Rectal smooth muscle tissue (tissue), 1 donor: Measurements from ENCODE around the gene PRKACB.

Source experiments
- H3K27ac ChIP-seq: one replicate; pipeline ENCODE4 v1.7.0; 2013; ENCODE audit warnings: low read depth, low read length, inconsistent platforms
- H3K27me3 ChIP-seq: one replicate; pipeline ENCODE4 v1.7.0; 2013; ENCODE audit warnings: low read length; ENCODE audit not compliant: control insufficient read depth, insufficient read depth
- H3K36me3 ChIP-seq: one replicate; pipeline ENCODE4 v1.7.0; 2013; ENCODE audit warnings: low read length; ENCODE audit not compliant: control insufficient read depth, insufficient read depth
- H3K4me1 ChIP-seq: one replicate; pipeline ENCODE4 v1.7.0; 2013; ENCODE audit warnings: low read length; ENCODE audit not compliant: control insufficient read depth, insufficient read depth
- H3K4me3 ChIP-seq: one replicate; pipeline ENCODE4 v1.7.0; 2013; ENCODE audit warnings: low read length
- H3K9ac ChIP-seq: one replicate; pipeline ENCODE4 v1.7.0; 2013; ENCODE audit warnings: low read length

Gene PRKACB

DNA sequence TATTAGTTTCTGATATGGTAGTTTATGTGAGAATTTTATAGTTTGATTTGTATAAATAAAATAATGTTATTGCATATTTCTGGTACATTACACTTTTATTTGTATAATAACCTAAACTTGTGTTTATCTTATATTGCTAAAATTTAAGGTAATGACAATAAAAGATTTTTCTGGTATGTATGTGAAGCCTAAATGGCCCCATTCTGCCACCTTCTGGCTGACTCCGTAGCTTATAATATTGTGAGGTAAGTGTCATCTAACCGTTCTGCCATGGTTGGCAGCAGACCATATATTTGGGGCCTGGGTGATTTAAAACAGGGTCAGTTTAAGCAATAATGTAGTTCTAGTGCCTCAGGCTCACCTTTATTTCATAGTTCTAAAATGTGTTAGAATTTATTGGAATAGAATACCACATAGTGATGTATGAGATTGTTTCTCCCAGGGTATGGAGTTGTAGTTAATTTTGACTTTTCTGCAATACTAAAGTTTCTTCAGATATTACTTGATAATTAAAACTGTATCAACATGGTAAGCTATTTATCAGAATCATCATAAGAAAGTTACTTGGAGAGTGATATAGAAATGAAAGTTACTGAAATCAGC, 21.2 kb upstream of the PRKACB start:
- Histone ChIP-seq H3K27ac (no peak overlapping the region), H3K4me3 (no peak overlapping the region), H3K36me3 (no peaks in the 10 kb centered on the region), H3K4me1 (peaks cover 2% of the 10 kb centered on the region), H3K27me3 (no peaks in the 10 kb centered on the region), H3K9ac (no peak overlapping the region)

DNA sequence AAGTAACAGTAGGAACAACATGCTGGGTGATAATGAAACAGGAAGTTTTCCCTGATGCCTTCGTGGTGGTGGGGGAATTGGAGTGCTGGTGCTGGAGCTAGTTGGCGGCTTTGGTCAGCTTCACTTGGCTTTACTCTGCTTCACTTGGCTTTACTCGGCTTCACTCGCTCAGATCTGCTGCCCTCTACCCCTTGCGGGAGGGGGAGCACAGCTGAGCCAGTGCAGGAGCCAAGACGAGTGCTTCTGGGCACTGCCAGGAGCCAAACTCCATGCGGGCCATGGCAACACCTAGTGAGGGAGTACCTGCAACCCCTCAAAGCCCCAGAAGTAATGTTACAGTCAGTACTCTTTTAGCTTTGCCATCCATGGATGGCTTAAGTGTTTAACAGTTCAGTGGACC, 10.6 kb upstream of the PRKACB start:
- no peaks in the 10 kb centered on the region for H3K27me3 ChIP-seq
- H3K9ac ChIP-seq, result no peak overlapping the region
- no peak overlapping the region for H3K4me3 ChIP-seq
- no peaks in the 10 kb centered on the region for H3K4me1 ChIP-seq
- no peaks in the 10 kb centered on the region for H3K36me3 ChIP-seq
- H3K27ac ChIP-seq, result no peak overlapping the region

DNA sequence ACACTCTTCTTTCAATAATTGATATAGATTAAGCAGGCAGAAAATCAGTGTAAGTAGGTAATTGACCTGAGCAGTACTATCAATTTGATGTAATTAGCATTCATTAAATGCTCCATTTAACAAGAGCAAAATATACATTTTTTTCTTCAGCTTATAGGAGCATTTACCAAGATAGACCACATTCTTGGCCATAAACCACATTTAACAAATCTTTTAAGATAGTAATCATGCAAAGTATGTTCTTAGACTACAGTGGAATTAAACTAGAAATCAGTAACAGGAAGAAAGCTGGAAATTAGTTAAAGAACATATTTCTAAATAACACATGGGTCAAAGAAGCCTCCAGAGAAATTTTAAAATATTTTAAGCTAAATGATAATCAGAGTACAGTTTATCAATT, 8.7 kb upstream of the PRKACB start:
- no peak overlapping the region for H3K4me3 ChIP-seq
- no peak overlapping the region for H3K9ac ChIP-seq
- H3K27ac ChIP-seq, result no peak overlapping the region
- H3K4me1 ChIP-seq, result no peaks in the 10 kb centered on the region
- no peaks in the 10 kb centered on the region for H3K36me3 ChIP-seq
- H3K27me3 ChIP-seq, result no peaks in the 10 kb centered on the region

DNA sequence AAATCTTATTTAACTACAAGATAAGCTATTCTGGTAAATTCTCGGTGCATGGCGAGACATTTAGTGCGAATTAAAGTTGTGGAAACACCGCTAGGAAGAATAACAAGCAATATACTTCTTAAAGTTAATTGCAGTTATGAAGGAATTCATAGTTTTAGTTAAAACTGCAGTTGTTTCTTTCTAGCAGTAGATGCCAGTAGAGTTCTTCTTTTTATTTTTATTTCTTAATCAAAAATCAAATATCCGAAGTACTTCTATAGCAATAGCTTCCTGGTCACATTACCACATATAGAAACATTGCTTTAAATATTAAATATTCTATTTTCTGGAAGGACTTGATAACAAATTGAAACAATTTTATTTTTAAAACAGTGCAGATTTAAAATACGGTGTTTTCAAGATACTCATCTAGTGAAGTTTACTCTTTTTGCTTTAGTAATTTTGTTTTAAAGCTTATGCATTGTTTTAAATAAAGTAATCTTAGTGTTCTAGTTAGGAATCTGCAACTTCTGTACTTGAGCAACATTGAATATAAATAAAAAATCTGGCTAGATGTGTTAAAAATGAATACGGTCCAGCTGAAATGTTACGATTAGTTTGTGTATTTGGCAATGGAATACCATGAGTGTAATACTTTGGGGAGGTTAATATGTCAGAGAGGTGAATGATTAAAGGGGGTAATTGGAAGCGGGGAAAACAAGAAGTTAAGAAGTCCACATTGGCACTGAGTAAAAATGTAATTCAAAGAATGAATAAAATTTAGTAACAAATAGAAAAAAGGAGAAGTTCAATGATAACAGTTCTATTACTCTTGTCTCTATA, 2.7 kb upstream of the PRKACB start:
- H3K9ac ChIP-seq, result no peak overlapping the region
- H3K27ac ChIP-seq, result no peak overlapping the region
- H3K4me1 ChIP-seq, result no peaks in the 10 kb centered on the region
- no peaks in the 10 kb centered on the region for H3K36me3 ChIP-seq
- H3K4me3 ChIP-seq, result no peak overlapping the region
- no peaks in the 10 kb centered on the region for H3K27me3 ChIP-seq

DNA sequence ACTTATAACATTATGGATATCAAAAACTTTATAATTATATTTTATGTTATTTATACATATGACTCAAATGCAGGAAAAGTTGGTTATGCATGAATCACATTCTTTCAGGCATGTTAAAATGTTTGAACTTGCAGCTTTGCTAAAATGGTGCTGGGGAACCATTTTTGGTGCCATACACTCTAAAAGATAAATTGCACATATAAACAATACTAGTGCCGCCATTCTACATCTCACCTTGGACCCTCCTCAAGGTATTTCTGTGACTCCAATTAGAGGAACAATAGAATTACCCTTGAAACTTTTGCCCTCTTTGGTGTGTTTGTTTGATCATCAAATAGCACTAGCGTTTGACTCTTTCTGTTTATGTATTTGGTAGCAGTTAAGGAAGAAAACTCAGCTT, 997 bp downstream of the PRKACB start:
- Histone ChIP-seq H3K4me3 (peak overlapping the region; percentile 59), H3K4me1 (no peaks in the 10 kb centered on the region)

DNA sequence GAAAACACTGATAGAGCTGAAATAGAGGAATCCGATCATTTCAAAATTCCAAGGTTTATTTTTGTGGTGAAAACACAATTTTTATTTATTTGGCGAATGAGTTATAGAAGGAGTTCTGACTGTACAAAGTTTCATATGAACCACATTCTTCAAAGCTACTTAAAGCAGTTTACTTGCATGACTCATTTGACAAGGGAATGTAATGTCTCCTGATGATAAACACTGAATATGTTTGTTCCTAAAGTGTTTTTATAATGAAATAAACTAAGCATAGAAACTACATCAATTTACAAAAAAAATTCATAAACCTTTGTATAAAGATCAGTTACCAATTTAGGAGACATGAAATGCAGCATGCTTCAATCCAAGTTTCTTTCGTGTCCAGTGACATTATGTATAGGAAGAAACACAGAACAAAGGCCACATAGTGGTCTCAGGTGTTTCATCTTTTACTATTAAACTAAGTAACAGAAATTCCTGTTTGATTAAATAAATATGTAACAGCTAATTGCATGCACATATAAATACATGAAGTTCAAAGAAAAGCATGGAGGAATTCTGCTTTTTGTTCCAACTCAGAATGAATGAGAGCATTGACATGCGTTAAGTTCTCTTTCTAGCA, 2.5 kb downstream of the PRKACB start:
- no peaks in the 10 kb centered on the region for H3K27me3 ChIP-seq
- no peaks in the 10 kb centered on the region for H3K36me3 ChIP-seq
- peak overlapping the region; percentile 59 for H3K4me3 ChIP-seq
- no peaks in the 10 kb centered on the region for H3K4me1 ChIP-seq
- no peak overlapping the region for H3K27ac ChIP-seq
- H3K9ac ChIP-seq, result no peak overlapping the region

More for the DNA sequence above, 997 bp downstream of the PRKACB start:
- no peaks in the 10 kb centered on the region for H3K36me3 ChIP-seq
- H3K9ac ChIP-seq, result no peak overlapping the region
- H3K27ac ChIP-seq, result no peak overlapping the region
- no peaks in the 10 kb centered on the region for H3K27me3 ChIP-seq

DNA sequence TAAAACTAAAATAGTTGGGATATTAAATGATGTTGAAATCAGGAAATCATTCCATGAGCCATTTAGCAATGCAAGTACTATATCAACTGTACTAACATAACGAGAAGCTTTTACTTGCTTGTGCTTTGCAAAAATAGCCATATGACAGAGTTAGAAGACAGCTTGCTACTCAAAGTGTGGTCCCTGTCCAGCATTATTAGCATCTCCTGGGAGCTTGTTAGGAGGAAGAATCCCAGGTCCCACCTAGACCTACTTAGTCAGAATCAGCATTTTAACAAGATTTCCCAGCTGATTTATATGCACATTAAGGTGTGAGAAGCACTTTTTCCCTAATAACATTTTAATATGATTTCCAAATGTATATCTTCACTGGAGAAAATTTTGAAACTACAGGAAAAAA, 4.7 kb downstream of the PRKACB start:
- Histone ChIP-seq H3K4me3 (no peak overlapping the region), H3K4me1 (no peaks in the 10 kb centered on the region), H3K27ac (no peak overlapping the region), H3K9ac (no peak overlapping the region), H3K36me3 (no peaks in the 10 kb centered on the region), H3K27me3 (no peaks in the 10 kb centered on the region)

DNA sequence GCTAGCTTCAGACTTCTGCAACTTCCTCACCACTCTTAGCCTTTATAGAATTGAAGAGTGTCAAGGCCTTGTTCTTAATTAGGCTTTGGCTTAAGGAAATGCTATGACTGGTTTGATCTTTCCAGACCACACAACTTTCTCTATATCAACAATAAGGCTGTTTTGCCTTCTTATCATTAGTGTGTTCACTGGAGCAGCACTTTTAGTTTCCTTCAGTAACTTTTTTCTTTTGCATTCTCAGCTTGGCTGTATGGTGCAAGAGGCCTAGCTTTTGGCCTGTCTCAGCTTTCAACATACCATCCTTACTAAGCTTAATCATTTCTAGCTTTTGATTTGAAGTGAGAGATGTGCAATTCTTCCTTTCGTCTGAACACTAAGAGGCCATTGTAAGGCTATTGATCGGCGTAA, 8.6 kb downstream of the PRKACB start:
- no peak overlapping the region for H3K9ac ChIP-seq
- H3K36me3 ChIP-seq, result no peaks in the 10 kb centered on the region
- no peaks in the 10 kb centered on the region for H3K4me1 ChIP-seq
- H3K4me3 ChIP-seq, result no peak overlapping the region
- no peaks in the 10 kb centered on the region for H3K27me3 ChIP-seq
- no peak overlapping the region for H3K27ac ChIP-seq

DNA sequence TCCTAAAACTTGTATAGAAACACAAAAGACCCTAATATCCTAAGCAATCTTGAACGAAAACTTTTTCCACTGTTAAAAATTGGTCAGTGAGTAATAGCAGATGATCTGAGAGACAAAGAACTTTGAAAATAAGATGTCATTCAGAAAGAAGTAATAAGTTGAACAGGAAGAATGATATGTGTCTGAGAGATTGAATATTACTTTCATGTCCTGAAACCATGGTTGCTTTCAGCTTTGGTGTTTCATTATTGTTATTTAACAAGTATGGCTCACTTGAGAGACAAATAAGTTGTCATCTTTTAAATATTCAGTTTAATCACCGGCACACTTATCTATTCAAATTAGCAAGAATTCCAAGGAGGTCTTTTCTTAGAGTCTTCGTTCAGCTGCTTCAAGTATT, 11.4 kb downstream of the PRKACB start:
- H3K4me1 ChIP-seq, result no peaks in the 10 kb centered on the region
- no peak overlapping the region for H3K9ac ChIP-seq
- no peak overlapping the region for H3K27ac ChIP-seq

DNA sequence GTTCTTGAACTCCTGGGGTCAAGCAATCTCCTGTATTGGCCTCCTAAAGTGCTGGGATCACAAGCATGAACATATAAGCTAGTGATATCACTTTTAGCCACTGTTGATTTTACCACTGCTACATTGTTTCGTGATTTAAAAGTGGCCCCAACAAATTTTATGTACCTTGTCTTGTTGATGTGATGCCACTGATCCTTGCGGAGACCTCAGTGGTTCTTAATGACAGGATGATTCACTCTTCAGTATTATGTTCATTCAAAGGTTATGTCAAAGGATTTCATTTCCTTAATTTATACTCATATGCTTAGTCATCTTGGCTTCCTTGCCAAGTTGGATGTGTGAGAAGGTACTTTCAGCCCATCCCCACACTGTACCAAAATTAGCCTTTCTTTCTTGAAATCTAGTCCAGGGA, 12.1 kb downstream of the PRKACB start:
- no peak overlapping the region for H3K4me3 ChIP-seq
- H3K9ac ChIP-seq, result no peak overlapping the region
- no peaks in the 10 kb centered on the region for H3K36me3 ChIP-seq
- H3K4me1 ChIP-seq, result no peaks in the 10 kb centered on the region
- H3K27ac ChIP-seq, result no peak overlapping the region
- H3K27me3 ChIP-seq, result no peaks in the 10 kb centered on the region

More for the DNA sequence above, 11.4 kb downstream of the PRKACB start:
- H3K36me3 ChIP-seq, result no peaks in the 10 kb centered on the region
- H3K27me3 ChIP-seq, result no peaks in the 10 kb centered on the region
- H3K4me3 ChIP-seq, result no peak overlapping the region

DNA sequence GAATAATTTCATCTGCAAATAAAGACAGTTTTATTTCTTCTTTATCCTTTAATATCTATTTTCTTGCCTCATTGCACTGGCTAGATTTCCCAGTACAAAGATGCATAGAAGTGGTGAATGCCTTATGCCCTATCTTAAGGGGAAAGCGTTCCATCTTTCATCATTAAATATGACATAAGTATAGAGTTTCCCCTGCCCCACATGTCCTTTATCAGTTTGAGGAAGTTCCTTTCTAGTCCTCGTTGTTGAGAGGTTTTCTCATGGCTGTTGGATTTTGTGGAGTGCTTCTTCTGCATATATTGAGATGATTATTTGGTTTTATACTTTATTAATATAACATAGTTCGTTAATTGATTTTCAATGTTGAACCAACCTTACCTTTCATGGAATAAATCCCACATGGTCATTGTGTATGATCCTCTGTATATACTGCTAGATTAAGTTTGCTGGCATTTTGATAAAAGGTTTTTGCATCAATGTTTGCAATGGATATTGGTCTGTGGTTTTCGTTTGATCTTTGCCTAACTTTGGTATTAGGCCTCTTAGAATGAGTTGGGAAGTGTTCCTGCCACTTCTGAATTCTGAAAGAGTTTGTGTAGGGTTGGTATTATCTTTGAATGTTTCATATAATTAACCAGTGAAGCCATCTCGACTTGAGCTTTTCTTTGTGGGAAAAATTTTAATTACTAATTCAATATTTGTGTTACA, 15.6 kb downstream of the PRKACB start:
- H3K9ac ChIP-seq, result no peak overlapping the region
- no peak overlapping the region for H3K27ac ChIP-seq
- H3K36me3 ChIP-seq, result no peaks in the 10 kb centered on the region
- H3K4me1 ChIP-seq, result no peaks in the 10 kb centered on the region
- no peaks in the 10 kb centered on the region for H3K27me3 ChIP-seq
- no peak overlapping the region for H3K4me3 ChIP-seq

DNA sequence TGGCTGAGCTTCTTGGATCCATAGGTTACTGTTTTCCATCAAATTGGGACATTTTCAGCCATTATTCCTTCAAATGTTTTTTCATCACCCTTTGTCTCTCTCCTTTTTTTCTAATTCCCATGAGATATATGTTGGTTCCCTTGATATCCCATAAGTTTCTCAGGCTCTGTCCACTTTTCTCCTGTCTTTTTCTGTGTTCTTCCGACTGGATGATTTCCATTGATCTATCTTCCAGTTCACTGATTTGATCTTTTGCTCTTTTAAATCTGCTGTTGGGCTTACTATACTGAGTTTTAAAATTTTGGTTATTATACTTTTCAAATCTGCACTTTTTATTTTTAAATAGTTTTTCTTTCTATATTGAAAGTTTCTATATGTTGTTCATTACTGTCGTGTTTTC, 18.2 kb downstream of the PRKACB start:
- Histone ChIP-seq H3K4me3 (no peak overlapping the region), H3K27me3 (no peaks in the 10 kb centered on the region), H3K27ac (no peak overlapping the region), H3K9ac (no peak overlapping the region), H3K4me1 (no peaks in the 10 kb centered on the region), H3K36me3 (no peaks in the 10 kb centered on the region)
